Endometrium (tissue), 2 donors: ENCODE data around the gene HCAR2.
"Not testable (repeated sequence)": the region's sequence is repeated elsewhere in the genome, so short reads cannot be mapped to it uniquely, and the experiment has no call there.

Experiments
- FAIRE-seq: peaks from 2 replicates; lab custom pipeline; 2012; peaks lifted over from hg19 to GRCh38; lab: Jason Lieb, UNC
- donor health status: control.
- donor health status: control.

The HCAR2 gene

GRCh38 chr12:122702890-122703611, at the start of gene HCAR2:
Gene HCAR2 (minus strand): TSS chr12:122703357. CDS start chr12:122703283, 74 bp downstream.
- not testable (repeated sequence) for FAIRE-seq

- FAIRE-seq, result peak; percentile 18
These were observed 49.5 kb upstream of the HCAR2 start, which contains the start of gene DENR for GRCh38 chr12:122752464-122753318. Gene DENR (plus strand): TSS chr12:122752824. CDS start chr12:122753702, 878 bp downstream.

GRCh38 chr12:122750781-122751515, 47.8 kb upstream of the HCAR2 start:
- FAIRE-seq, result not testable (repeated sequence)

- no peak for FAIRE-seq
These were observed 46.6 kb upstream of the HCAR2 start for GRCh38 chr12:122749569-122750332.

- FAIRE-seq, result no peak
These were observed 44.3 kb upstream of the HCAR2 start for GRCh38 chr12:122747224-122748135.

GRCh38 chr12:122743895-122744525, 40.9 kb upstream of the HCAR2 start:
- FAIRE-seq, result no peak

- no peak for FAIRE-seq
These were observed 37.2 kb upstream of the HCAR2 start for GRCh38 chr12:122740351-122740750.

GRCh38 chr12:122738571-122738970, 35.4 kb upstream of the HCAR2 start:
- FAIRE-seq, result no peak

- no peak for FAIRE-seq
These were observed 29.5 kb upstream of the HCAR2 start for GRCh38 chr12:122732611-122733010.

- no peak for FAIRE-seq
These were observed 29.0 kb upstream of the HCAR2 start for GRCh38 chr12:122732170-122732569.

GRCh38 chr12:122730215-122731014, 27.3 kb upstream of the HCAR2 start, which contains the start of gene HCAR1:
Gene HCAR1 (minus strand): TSS chr12:122730844. CDS start chr12:122730339, 505 bp downstream.
- no peak for FAIRE-seq

- no peak for FAIRE-seq
These were observed 26.5 kb upstream of the HCAR2 start for GRCh38 chr12:122729583-122730214.

GRCh38 chr12:122726080-122726558, 23.0 kb upstream of the HCAR2 start:
- no peak for FAIRE-seq

GRCh38 chr12:122725452-122726079, 22.4 kb upstream of the HCAR2 start:
- FAIRE-seq, result no peak

GRCh38 chr12:122724641-122725243, 21.6 kb upstream of the HCAR2 start:
- FAIRE-seq, result no peak

- FAIRE-seq, result no peak
These were observed 19.2 kb upstream of the HCAR2 start for GRCh38 chr12:122722387-122722786.

GRCh38 chr12:122721057-122721545, 17.9 kb upstream of the HCAR2 start:
- FAIRE-seq, result no peak
